C4-2B (cell line): ENCODE measurements around the gene ADAM15.

Experiments
- H3K27ac ChIP-seq: fragments of 450-650 bp; 2 replicates; pipeline ENCODE4 v1.5.1; 2017
- ZFX ChIP-seq: fragments of 450-650 bp; IDR thresholded peaks from 2 replicates; pipeline ENCODE4 v1.6.1; 2017
- TF ChIP-seq, protein P1 (sequence below): fragments of 450-650 bp; conservative IDR thresholded peaks from 2 replicates; pipeline ENCODE4 v1.5.1; 2017; ENCODE audit warnings: mild to moderate bottlenecking

The ADAM15 gene

GRCh38 chr1:155026588-155026987 is 24.5 kb upstream of the ADAM15 start:
- no peak overlapping the region for H3K27ac ChIP-seq
- no peak for TF ChIP-seq ZFX
- TF ChIP-seq, protein P1, sequence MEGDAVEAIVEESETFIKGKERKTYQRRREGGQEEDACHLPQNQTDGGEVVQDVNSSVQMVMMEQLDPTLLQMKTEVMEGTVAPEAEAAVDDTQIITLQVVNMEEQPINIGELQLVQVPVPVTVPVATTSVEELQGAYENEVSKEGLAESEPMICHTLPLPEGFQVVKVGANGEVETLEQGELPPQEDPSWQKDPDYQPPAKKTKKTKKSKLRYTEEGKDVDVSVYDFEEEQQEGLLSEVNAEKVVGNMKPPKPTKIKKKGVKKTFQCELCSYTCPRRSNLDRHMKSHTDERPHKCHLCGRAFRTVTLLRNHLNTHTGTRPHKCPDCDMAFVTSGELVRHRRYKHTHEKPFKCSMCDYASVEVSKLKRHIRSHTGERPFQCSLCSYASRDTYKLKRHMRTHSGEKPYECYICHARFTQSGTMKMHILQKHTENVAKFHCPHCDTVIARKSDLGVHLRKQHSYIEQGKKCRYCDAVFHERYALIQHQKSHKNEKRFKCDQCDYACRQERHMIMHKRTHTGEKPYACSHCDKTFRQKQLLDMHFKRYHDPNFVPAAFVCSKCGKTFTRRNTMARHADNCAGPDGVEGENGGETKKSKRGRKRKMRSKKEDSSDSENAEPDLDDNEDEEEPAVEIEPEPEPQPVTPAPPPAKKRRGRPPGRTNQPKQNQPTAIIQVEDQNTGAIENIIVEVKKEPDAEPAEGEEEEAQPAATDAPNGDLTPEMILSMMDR = no peak

- H3K27ac ChIP-seq = no peak overlapping the region
- TF ChIP-seq, protein P1 = no peak
- no peak for TF ChIP-seq ZFX
These were observed 21.4 kb upstream of the ADAM15 start for GRCh38 chr1:155029513-155030242.

- no peak overlapping the region for H3K27ac ChIP-seq
- TF ChIP-seq, protein P1 = no peak
- no peak for TF ChIP-seq ZFX
These were observed 20.8 kb upstream of the ADAM15 start for GRCh38 chr1:155030243-155030795.

GRCh38 chr1:155030899-155031298 is 20.2 kb upstream of the ADAM15 start:
- H3K27ac ChIP-seq = no peak overlapping the region
- TF ChIP-seq ZFX = no peak
- TF ChIP-seq, protein P1 = no peak

- TF ChIP-seq, protein P1 = no peak
- TF ChIP-seq ZFX = no peak
- H3K27ac ChIP-seq = no peak overlapping the region
These were observed 18.2 kb upstream of the ADAM15 start for GRCh38 chr1:155032886-155033285.

- no peak within 1 kb of the TSS for H3K27ac ChIP-seq
- TF ChIP-seq ZFX = no peak
- TF ChIP-seq, protein P1 = no peak
These were observed 17.6 kb upstream of the ADAM15 start, which contains the start of the genes DCST1 and DCST2 for GRCh38 chr1:155033524-155033923. Gene DCST1 (plus strand): TSS chr1:155033824. CDS start chr1:155034037, 213 bp downstream. Gene DCST2 (minus strand): TSS chr1:155033781. CDS start chr1:155033701, 80 bp downstream.
